H9 (cell line): ENCODE results near the gene YY1. TPM values are rescaled to one million over a fixed set of nuclear protein-coding genes. Genes with fewer than 3 reads are reported as not detected.

Experiments used
- DNase-seq: peaks from one replicate; pipeline ENCODE4 v3.0.0-alpha.2; 2017
- H2AFZ ChIP-seq: one replicate; pipeline ENCODE4 v1.6.1; 2013; ENCODE audit warnings: mild to moderate bottlenecking, low read length, control low read depth, moderate library complexity
- H2AK5ac ChIP-seq: 2 replicates; pipeline ENCODE4 v1.6.1; 2013; ENCODE audit warnings: low read length, control low read depth, mixed read lengths; ENCODE audit not compliant: insufficient read length
- H2BK120ac ChIP-seq: one replicate; pipeline ENCODE4 v1.6.1; 2013; ENCODE audit warnings: low read depth, mild to moderate bottlenecking, low read length, control low read depth, inconsistent platforms; ENCODE audit not compliant: poor library complexity, severe bottlenecking
- H2BK12ac ChIP-seq: 2 replicates; pipeline ENCODE4 v1.6.1; 2013; ENCODE audit warnings: low read length, control low read depth, mixed read lengths, low read depth; ENCODE audit not compliant: insufficient read length
- H2BK15ac ChIP-seq: 2 replicates; pipeline ENCODE4 v1.6.1; 2013; ENCODE audit warnings: low read depth, low read length, control low read depth
- H2BK20ac ChIP-seq: one replicate; pipeline ENCODE4 v1.6.1; 2013; ENCODE audit warnings: low read depth, mild to moderate bottlenecking, low read length, control low read depth, inconsistent platforms; ENCODE audit not compliant: poor library complexity, severe bottlenecking
- H2BK5ac ChIP-seq: 2 replicates; pipeline ENCODE4 v1.6.1; 2013; ENCODE audit warnings: low read length, control low read depth, mixed read lengths; ENCODE audit not compliant: insufficient read length
- H3K14ac ChIP-seq: 2 replicates; pipeline ENCODE4 v1.6.1; 2013; ENCODE audit warnings: low read length, control low read depth; ENCODE audit not compliant: insufficient read depth
- H3K18ac ChIP-seq: 2 replicates; pipeline ENCODE4 v1.6.1; 2013; ENCODE audit warnings: low read depth, mild to moderate bottlenecking, mixed read lengths, low read length, control low read depth; ENCODE audit not compliant: insufficient read length
- H3K23ac ChIP-seq: 2 replicates; pipeline ENCODE4 v1.6.1; 2013; ENCODE audit warnings: low read length, control low read depth, mixed read lengths, low read depth; ENCODE audit not compliant: insufficient read length
- H3K23me2 ChIP-seq: 2 replicates; pipeline ENCODE4 v1.6.1; 2013; ENCODE audit warnings: low read depth, mild to moderate bottlenecking, mixed read lengths, low read length, control low read depth; ENCODE audit not compliant: insufficient read length, poor library complexity, severe bottlenecking
- H3K27ac ChIP-seq: 2 replicates; pipeline ENCODE4 v1.5.1; 2013; ENCODE audit warnings: low read length, control low read depth, mixed read lengths, low read depth; ENCODE audit not compliant: insufficient read length
- H3K27me3 ChIP-seq: 2 replicates; pipeline ENCODE4 v1.6.1; 2013; ENCODE audit warnings: low read length, control low read depth, inconsistent platforms; ENCODE audit not compliant: insufficient read depth
- H3K4ac ChIP-seq: 2 replicates; pipeline ENCODE4 v1.6.1; 2013; ENCODE audit warnings: low read depth, mild to moderate bottlenecking, control low read depth, inconsistent platforms, low read length, moderate library complexity
- H3K4me1 ChIP-seq: 2 replicates; pipeline ENCODE4 v1.6.1; 2013; ENCODE audit warnings: low read length, control low read depth, inconsistent platforms; ENCODE audit not compliant: insufficient read depth
- H3K4me2 ChIP-seq: 2 replicates; pipeline ENCODE4 v1.6.1; 2013; ENCODE audit warnings: low read length, control low read depth, mixed read lengths; ENCODE audit not compliant: insufficient read length, insufficient read depth
- H3K56ac ChIP-seq: 2 replicates; pipeline ENCODE4 v1.6.1; 2013; ENCODE audit warnings: low read depth, mild to moderate bottlenecking, mixed read lengths, low read length, control low read depth; ENCODE audit not compliant: insufficient read length
- H3K79me1 ChIP-seq: 2 replicates; pipeline ENCODE4 v1.6.1; 2013; ENCODE audit warnings: low read depth, mild to moderate bottlenecking, moderate library complexity, low read length, control low read depth, inconsistent platforms; ENCODE audit not compliant: insufficient read depth, poor library complexity, severe bottlenecking
- H3K79me2 ChIP-seq: 2 replicates; pipeline ENCODE4 v1.6.1; 2013; ENCODE audit warnings: low read length, control low read depth, inconsistent platforms; ENCODE audit not compliant: insufficient read depth
- H3K9ac ChIP-seq: 2 replicates; pipeline ENCODE4 v1.6.1; 2013; ENCODE audit warnings: low read length, control low read depth, mixed read lengths; ENCODE audit not compliant: insufficient read length; ENCODE audit errors: extremely low read depth
- H3K9me3 ChIP-seq: one replicate; pipeline ENCODE4 v1.6.1; 2013; ENCODE audit warnings: low read depth, low read length, inconsistent platforms; ENCODE audit not compliant: control insufficient read depth
- H3T11ph ChIP-seq: one replicate; pipeline ENCODE4 v1.6.1; 2013; ENCODE audit warnings: mild to moderate bottlenecking, low read length, control low read depth, inconsistent platforms
- H4K20me1 ChIP-seq: one replicate; pipeline ENCODE4 v1.6.1; 2013; ENCODE audit not compliant: control insufficient read depth, insufficient read length, insufficient read depth
- H4K5ac ChIP-seq: 2 replicates; pipeline ENCODE4 v1.6.1; 2013; ENCODE audit warnings: low read depth, mild to moderate bottlenecking, mixed read lengths, low read length, control low read depth; ENCODE audit not compliant: insufficient read length
- H4K8ac ChIP-seq: replicated peaks from 2 replicates; pipeline ENCODE4 v1.6.1; 2013; ENCODE audit warnings: low read length, control low read depth, mixed read lengths, low read depth; ENCODE audit not compliant: insufficient read length
- H4K91ac ChIP-seq: 2 replicates; pipeline ENCODE4 v1.6.1; 2013; ENCODE audit warnings: low read depth, mild to moderate bottlenecking, moderate library complexity, mixed read lengths, low read length, control low read depth; ENCODE audit not compliant: insufficient read length
- H3K27ac Mint-ChIP-seq, 3 experiments: 2 replicates in 2 of 3; 3 replicates in 1 of 3; pipeline ENCODE4 v1.8.0; 2020 to 2021; ENCODE audit warnings: mixed read lengths in 3 of 3, mild to moderate bottlenecking in 1 of 3, moderate library complexity in 1 of 3
- H3K27me3 Mint-ChIP-seq: 2 replicates; pipeline ENCODE4 v1.8.0; 2021; ENCODE audit warnings: low read depth, mild to moderate bottlenecking, moderate library complexity, mixed read lengths
- H3K36me3 Mint-ChIP-seq, 3 experiments: 2 replicates in 2 of 3; 3 replicates in 1 of 3; pipeline ENCODE4 v1.8.0; 2020 to 2021; ENCODE audit warnings: low read depth in 3 of 3, mixed read lengths in 3 of 3; ENCODE audit not compliant: insufficient read depth in 1 of 3
- H3K4me1 Mint-ChIP-seq, 2 experiments: 2 replicates each; pipeline ENCODE4 v1.8.0; 2020; ENCODE audit warnings: mixed read lengths in 2 of 2
- H3K4me3 Mint-ChIP-seq, 2 experiments: 2 replicates in 1 of 2; 3 replicates in 1 of 2; pipeline ENCODE4 v1.8.0; 2020 to 2021; ENCODE audit warnings: mild to moderate bottlenecking in 2 of 2, mixed read lengths in 2 of 2, moderate library complexity in 1 of 2
- H3K9me3 Mint-ChIP-seq, 2 experiments: 2 replicates in 1 of 2; 3 replicates in 1 of 2; pipeline ENCODE4 v1.8.0; 2020; ENCODE audit warnings: mild to moderate bottlenecking in 2 of 2, mixed read lengths in 2 of 2, moderate library complexity in 1 of 2
- WGBS: extraction: QIAGEN DNeasy Blood & Tissue Kit; methylation state at CpG from one replicate; pipeline ENCODE4 v1.1.7; 2013; ENCODE audit warnings: missing lambda C conversion rate, low lambda C conversion rate, mixed read lengths; ENCODE audit not compliant: insufficient read length; ENCODE audit errors: extremely low coverage; 5-methylcytosine and 5-hydroxymethylcytosine counted together
- total RNA-seq: library from RNA; stranded (reverse); gene quantifications from 2 replicates; pipeline ENCODE4 v1.2.1, GENCODE V29; 2021
- TF ChIP-seq, protein P1 (sequence below): fragments of 200-600 bp; sonication (generic); conservative IDR thresholded peaks from 3 replicates; pipeline ENCODE4 v1.8.0; 2021; ENCODE audit warnings: antibody characterized with exemption, mild to moderate bottlenecking

Gene YY1
- total RNA-seq, 1 experiment from 2014 or later = 103 TPM

DNA sequence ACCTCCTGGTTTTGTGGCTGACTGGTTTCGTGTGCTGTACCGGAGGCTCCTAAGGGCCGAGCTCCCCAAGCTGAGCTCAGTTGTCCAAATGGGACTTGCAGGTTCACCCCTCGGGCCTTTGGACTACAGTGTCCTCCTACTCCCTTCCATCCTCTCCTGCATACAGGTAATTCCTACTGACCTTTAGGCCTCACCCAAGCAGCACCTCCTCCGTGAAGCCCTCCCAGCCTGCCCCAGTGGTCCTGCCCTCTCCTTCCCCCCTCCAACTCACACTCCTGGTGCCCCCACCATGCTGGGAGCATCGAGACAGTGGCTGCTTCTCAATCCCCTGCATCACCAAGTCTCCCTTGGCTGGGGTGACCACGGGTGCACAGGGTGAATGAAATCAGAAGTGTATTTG, 27.1 kb upstream of the YY1 start:
- no peak overlapping the region for H3K56ac ChIP-seq
- H3K4me1 ChIP-seq = peaks cover 2% of the 10 kb centered on the region; the same call in 1 of the 2 replicates
- H3K4me2 ChIP-seq = no peak overlapping the region
- Mint-ChIP-seq H3K9me3 (peaks cover 0 to 3% of the 10 kb centered on the region in 2 experiments; a peak in 1 of 5 replicates), H3K27ac (peak overlapping the region in 1 of 3 experiments; percentile 70; a peak in 2 of 7 replicates), H3K4me1 (peaks cover 17 to 20% of the 10 kb centered on the region in 2 experiments), H3K27me3 (peaks cover 1% of the 10 kb centered on the region), H3K4me3 (no peak overlapping the region; a peak in 1 of 5 replicates), H3K36me3 (peaks cover 2 to 7% (median 6%) of the 10 kb centered on the region in 3 experiments; a peak in 6 of 7 replicates)
- no peak overlapping the region for H3K14ac ChIP-seq
- no CpG with 5 or more reads among the region's 7 CpGs for WGBS
- H4K5ac ChIP-seq = no peak overlapping the region
- H4K91ac ChIP-seq = no peak overlapping the region
- H2BK12ac ChIP-seq = no peak overlapping the region
- H3K4ac ChIP-seq = no peak overlapping the region
- no peak overlapping the region for H3K18ac ChIP-seq
- H3K9ac ChIP-seq = no peak overlapping the region
- no peak overlapping the region for H4K8ac ChIP-seq
- H3K23me2 ChIP-seq = peaks cover 4% of the 10 kb centered on the region
- H3K27ac ChIP-seq = no peak overlapping the region
- no peak overlapping the region for H2BK120ac ChIP-seq
- no peak overlapping the region for H3T11ph ChIP-seq
- H2BK5ac ChIP-seq = no peak overlapping the region
- no peaks in the 10 kb centered on the region for H3K27me3 ChIP-seq
- DNase-seq = no peak
- H3K79me1 ChIP-seq = no peaks in the 10 kb centered on the region
- TF ChIP-seq, protein P1, sequence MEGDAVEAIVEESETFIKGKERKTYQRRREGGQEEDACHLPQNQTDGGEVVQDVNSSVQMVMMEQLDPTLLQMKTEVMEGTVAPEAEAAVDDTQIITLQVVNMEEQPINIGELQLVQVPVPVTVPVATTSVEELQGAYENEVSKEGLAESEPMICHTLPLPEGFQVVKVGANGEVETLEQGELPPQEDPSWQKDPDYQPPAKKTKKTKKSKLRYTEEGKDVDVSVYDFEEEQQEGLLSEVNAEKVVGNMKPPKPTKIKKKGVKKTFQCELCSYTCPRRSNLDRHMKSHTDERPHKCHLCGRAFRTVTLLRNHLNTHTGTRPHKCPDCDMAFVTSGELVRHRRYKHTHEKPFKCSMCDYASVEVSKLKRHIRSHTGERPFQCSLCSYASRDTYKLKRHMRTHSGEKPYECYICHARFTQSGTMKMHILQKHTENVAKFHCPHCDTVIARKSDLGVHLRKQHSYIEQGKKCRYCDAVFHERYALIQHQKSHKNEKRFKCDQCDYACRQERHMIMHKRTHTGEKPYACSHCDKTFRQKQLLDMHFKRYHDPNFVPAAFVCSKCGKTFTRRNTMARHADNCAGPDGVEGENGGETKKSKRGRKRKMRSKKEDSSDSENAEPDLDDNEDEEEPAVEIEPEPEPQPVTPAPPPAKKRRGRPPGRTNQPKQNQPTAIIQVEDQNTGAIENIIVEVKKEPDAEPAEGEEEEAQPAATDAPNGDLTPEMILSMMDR = no peak
- H4K20me1 ChIP-seq = no peaks in the 10 kb centered on the region
- no peak overlapping the region for H2BK20ac ChIP-seq
- no peak overlapping the region for H2AK5ac ChIP-seq
- H2BK15ac ChIP-seq = no peak overlapping the region
- no peak overlapping the region for H3K23ac ChIP-seq
- H2AFZ ChIP-seq = no peak overlapping the region
- H3K9me3 ChIP-seq = no peaks in the 10 kb centered on the region
- no peaks in the 10 kb centered on the region for H3K79me2 ChIP-seq
